Caco-2 (cell line): ENCODE data around the gene F3. TPM values are rescaled to one million over a fixed set of nuclear protein-coding genes. Genes with fewer than 3 reads are reported as not detected.

Experiments
- BruUV-seq: library from RNA; stranded (reverse); fragments of 400-500 nt; replicated peaks from 2 replicates; lab custom pipeline; 2021; lab: Mats Ljungman, UMichigan
- CTCF ChIA-PET: fragments of 300-600 bp; sonication (Branson Sonifier 250); formaldehyde crosslinking; loops from one replicate; lab custom pipeline; 2022; ENCODE audit warnings: antibody characterized with exemption; lab: Charles Lee
- POLR2A ChIA-PET: fragments of 300-600 bp; sonication (Branson Sonifier 250); formaldehyde crosslinking; loops from one replicate; lab custom pipeline; 2022; ENCODE audit warnings: antibody characterized with exemption; lab: Charles Lee
- DNase-seq, 2 experiments: peaks; one replicate each; pipeline versions ENCODE4 v3.0.0 to v3.0.0-alpha.2; 2020 to 2022
- H3K27me3 ChIP-seq: replicated peaks from 2 replicates; pipeline ENCODE4 v1.6.0; 2011; ENCODE audit warnings: low read length; ENCODE audit not compliant: control insufficient read depth, insufficient read depth
- H3K36me3 ChIP-seq: 2 replicates; pipeline ENCODE4 v1.5.1; 2011; ENCODE audit warnings: low read length; ENCODE audit not compliant: control insufficient read depth, insufficient read depth
- H3K4me1 ChIP-seq: fragments of 250-450 bp; sonication (Bioruptor Pico); 2 replicates; pipeline ENCODE4 v1.5.1; 2020; ENCODE audit warnings: mild to moderate bottlenecking
- H3K4me3 ChIP-seq: 2 replicates; pipeline ENCODE4 v1.5.1; 2011; ENCODE audit warnings: low read depth, mild to moderate bottlenecking, control low read depth, low read length
- H3K9me3 ChIP-seq: fragments of 250-450 bp; sonication (Bioruptor Pico); 2 replicates; pipeline ENCODE4 v1.5.1; 2020; ENCODE audit warnings: mild to moderate bottlenecking, moderate library complexity
- H3K27ac Mint-ChIP-seq: one replicate; pipeline ENCODE4 v1.8.0; 2022; ENCODE audit warnings: mixed read lengths; ENCODE audit not compliant: unreplicated experiment
- H3K27me3 Mint-ChIP-seq: one replicate; pipeline ENCODE4 v1.8.0; 2022; ENCODE audit warnings: mixed read lengths; ENCODE audit not compliant: insufficient read depth, unreplicated experiment
- H3K36me3 Mint-ChIP-seq: one replicate; pipeline ENCODE4 v1.8.0; 2022; ENCODE audit warnings: mild to moderate bottlenecking, mixed read lengths; ENCODE audit not compliant: insufficient read depth, unreplicated experiment
- H3K4me1 Mint-ChIP-seq: one replicate; pipeline ENCODE4 v1.8.0; 2022; ENCODE audit warnings: low read depth, mixed read lengths; ENCODE audit not compliant: unreplicated experiment
- H3K4me3 Mint-ChIP-seq: one replicate; pipeline ENCODE4 v1.8.0; 2022; ENCODE audit warnings: mild to moderate bottlenecking, moderate library complexity, mixed read lengths; ENCODE audit not compliant: unreplicated experiment
- H3K9me3 Mint-ChIP-seq: one replicate; pipeline ENCODE4 v1.8.0; 2022; ENCODE audit warnings: mixed read lengths; ENCODE audit not compliant: unreplicated experiment
- CTCF ChIP-seq, 2 experiments: fragments of 200-600 bp in 1 of 2; IDR thresholded peaks; 1 replicate in 1 of 2; 2 replicates in 1 of 2; pipeline versions ENCODE4 v1.5.1 to v1.8.0; 2011 to 2022; ENCODE audit warnings: antibody characterized with exemption in 1 of 2, control low read depth in 1 of 2, inconsistent platforms in 1 of 2, low read depth in 1 of 2, low read length in 1 of 2, mild to moderate bottlenecking in 1 of 2, moderate library complexity in 1 of 2; ENCODE audit not compliant: insufficient read depth in 1 of 2, severe bottlenecking in 1 of 2, unreplicated experiment in 1 of 2
- intact Hi-C: fragments of 100-400 bp; cut with micrococcal nuclease; formaldehyde crosslinking; loops from one replicate; pipeline ENCODE4 v1.10.0; 2022; ENCODE audit not compliant: unreplicated experiment
- total RNA-seq: library from RNA; stranded (reverse); gene quantifications from 2 replicates; pipeline ENCODE4 v1.2.3, GENCODE V29; 2022

The F3 gene
- total RNA-seq, 1 experiment from 2014 or later, result 28.5 TPM

- Mint-ChIP-seq H3K9me3 (no peaks in the 10 kb centered on the region), H3K4me3 (no peak overlapping the region), H3K27ac (no peak overlapping the region), H3K4me1 (peaks cover 7% of the 10 kb centered on the region), H3K36me3 (peaks cover 60% of the 10 kb centered on the region), H3K27me3 (no peaks in the 10 kb centered on the region)
- Histone ChIP-seq H3K27me3 (no peaks in the 10 kb centered on the region), H3K36me3 (no peaks in the 10 kb centered on the region; the same call in 1 of the 2 replicates), H3K4me3 (no peak overlapping the region), H3K4me1 (no peaks in the 10 kb centered on the region; the same call in 1 of the 2 replicates), H3K9me3 (no peaks in the 10 kb centered on the region)
- no peak for TF ChIP-seq CTCF (IDR thresholded peaks at IDR 0.05; ENCODE audit: insufficient read depth in 1 of 2, low read depth in 1 of 2, low read length in 1 of 2, severe bottlenecking in 1 of 2, unreplicated experiment in 1 of 2)
- ChIA-PET POLR2A (no interaction called here), CTCF (no interaction called here)
- no TSS peak for BruUV-seq
- no peak for DNase-seq
- intact Hi-C loops, result no loop called here
These were observed 61.9 kb downstream of the F3 start for GRCh38 chr1:94479682-94480081.

Other genes starting within 250 kb of the F3 start
- 93.4 and 94.4 TPM in 2 replicates for gene ABCD3, start 123.4 kb downstream of the F3 start, total RNA-seq